HFFc6 (cell line): ENCODE data around the gene GTF3C6. TPM values are rescaled to one million over a fixed set of nuclear protein-coding genes. Genes with fewer than 3 reads are reported as not detected.
A peak's percentile ranks its signal among the peaks of the same experiment; 100 is the strongest.

Source experiments
- DNase-seq: peaks from one replicate; pipeline ENCODE4 v3.0.0-alpha.2; 2018
- H3K27ac Mint-ChIP-seq: 2 replicates; pipeline ENCODE4 v1.8.0; 2020; ENCODE audit warnings: mild to moderate bottlenecking, mixed read lengths
- H3K27me3 Mint-ChIP-seq: 2 replicates; pipeline ENCODE4 v1.8.0; 2021; ENCODE audit warnings: mild to moderate bottlenecking, moderate library complexity, mixed read lengths; ENCODE audit not compliant: insufficient read depth
- H3K36me3 Mint-ChIP-seq: 2 replicates; pipeline ENCODE4 v1.8.0; 2021; ENCODE audit warnings: low read depth, mixed read lengths
- H3K4me1 Mint-ChIP-seq: 2 replicates; pipeline ENCODE4 v1.8.0; 2020; ENCODE audit warnings: low read depth, mixed read lengths
- H3K4me3 Mint-ChIP-seq: 2 replicates; pipeline ENCODE4 v1.8.0; 2020; ENCODE audit warnings: mild to moderate bottlenecking, moderate library complexity, mixed read lengths
- H3K9me3 Mint-ChIP-seq: 2 replicates; pipeline ENCODE4 v1.8.0; 2020; ENCODE audit warnings: mild to moderate bottlenecking, mixed read lengths
- total RNA-seq, 6 experiments: library from RNA; stranded (reverse); fragmentation: NEBNext Ultra II Directional; extraction: Animal tissue kit (Norgen Biotek cat#: 25700); gene quantifications; 2 replicates in 1 of 6; 3 replicates in 5 of 6; pipeline ENCODE4 v1.2.3, GENCODE V29; 2021
- TF ChIP-seq, protein P1 (sequence below): fragments of 200-600 bp; sonication (generic); IDR thresholded peaks from 2 replicates; pipeline ENCODE4 v1.5.0; 2021; ENCODE audit warnings: antibody characterized with exemption, mild to moderate bottlenecking

Gene GTF3C6
- total RNA-seq, 6 experiments from 2014 or later = 119 to 134 (median 127) TPM

DNA sequence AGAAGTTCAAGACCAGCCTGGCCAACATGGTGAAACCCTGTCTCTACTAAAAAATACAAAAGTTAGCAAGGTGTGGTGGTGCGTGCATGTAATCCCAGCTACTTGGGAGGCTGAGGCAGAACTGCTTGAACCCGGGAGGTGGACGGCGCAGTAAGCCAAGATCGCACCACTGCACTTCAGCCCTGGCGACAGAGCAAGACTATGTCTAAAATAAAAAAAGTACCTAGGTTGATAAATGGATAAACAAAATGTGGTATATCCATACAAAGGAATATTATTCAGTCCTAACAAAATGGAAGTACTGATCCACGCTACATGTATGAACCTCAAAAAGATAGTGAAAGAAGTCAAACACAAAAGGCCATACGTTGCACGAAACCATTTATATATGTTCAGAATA, 22.1 kb downstream of the GTF3C6 start:
- H3K4me3 Mint-ChIP-seq = peak overlapping the region; percentile 98
- no peak for DNase-seq
- H3K36me3 Mint-ChIP-seq = peaks cover 29% of the 10 kb centered on the region
- no peaks in the 10 kb centered on the region for H3K9me3 Mint-ChIP-seq
- peak overlapping the region; percentile 100 for H3K27ac Mint-ChIP-seq
- peaks cover 3% of the 10 kb centered on the region; the same call in 1 of the 2 replicates for H3K27me3 Mint-ChIP-seq
- TF ChIP-seq, protein P1, sequence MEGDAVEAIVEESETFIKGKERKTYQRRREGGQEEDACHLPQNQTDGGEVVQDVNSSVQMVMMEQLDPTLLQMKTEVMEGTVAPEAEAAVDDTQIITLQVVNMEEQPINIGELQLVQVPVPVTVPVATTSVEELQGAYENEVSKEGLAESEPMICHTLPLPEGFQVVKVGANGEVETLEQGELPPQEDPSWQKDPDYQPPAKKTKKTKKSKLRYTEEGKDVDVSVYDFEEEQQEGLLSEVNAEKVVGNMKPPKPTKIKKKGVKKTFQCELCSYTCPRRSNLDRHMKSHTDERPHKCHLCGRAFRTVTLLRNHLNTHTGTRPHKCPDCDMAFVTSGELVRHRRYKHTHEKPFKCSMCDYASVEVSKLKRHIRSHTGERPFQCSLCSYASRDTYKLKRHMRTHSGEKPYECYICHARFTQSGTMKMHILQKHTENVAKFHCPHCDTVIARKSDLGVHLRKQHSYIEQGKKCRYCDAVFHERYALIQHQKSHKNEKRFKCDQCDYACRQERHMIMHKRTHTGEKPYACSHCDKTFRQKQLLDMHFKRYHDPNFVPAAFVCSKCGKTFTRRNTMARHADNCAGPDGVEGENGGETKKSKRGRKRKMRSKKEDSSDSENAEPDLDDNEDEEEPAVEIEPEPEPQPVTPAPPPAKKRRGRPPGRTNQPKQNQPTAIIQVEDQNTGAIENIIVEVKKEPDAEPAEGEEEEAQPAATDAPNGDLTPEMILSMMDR = no peak
- peaks cover 36% of the 10 kb centered on the region for H3K4me1 Mint-ChIP-seq

DNA sequence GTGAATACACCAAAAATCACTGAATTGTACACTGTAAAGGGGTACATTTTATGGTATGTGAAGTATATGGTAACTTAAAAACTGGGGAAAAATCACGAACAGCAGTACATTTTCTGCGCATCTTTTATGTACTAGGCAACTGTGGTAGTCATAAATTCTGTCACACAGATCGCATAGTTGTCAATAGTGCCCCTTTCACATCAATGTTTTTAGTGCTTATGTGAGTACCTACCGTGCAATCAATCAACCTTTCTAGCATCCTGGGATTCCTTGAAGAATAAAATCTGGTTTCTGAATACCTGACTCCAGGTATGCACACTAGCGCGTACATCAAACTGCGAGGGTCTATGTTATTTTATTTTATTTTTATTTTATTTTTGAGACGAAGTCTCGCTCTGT, 22.7 kb downstream of the GTF3C6 start:
- H3K27ac Mint-ChIP-seq = peak overlapping the region; percentile 100
- TF ChIP-seq, protein P1 = no peak
- H3K9me3 Mint-ChIP-seq = no peaks in the 10 kb centered on the region
- peak overlapping the region; percentile 98 for H3K4me3 Mint-ChIP-seq
- peaks cover 34% of the 10 kb centered on the region for H3K36me3 Mint-ChIP-seq
- DNase-seq = no peak
- H3K4me1 Mint-ChIP-seq = peaks cover 36% of the 10 kb centered on the region
- peaks cover 3% of the 10 kb centered on the region; the same call in 1 of the 2 replicates for H3K27me3 Mint-ChIP-seq

DNA sequence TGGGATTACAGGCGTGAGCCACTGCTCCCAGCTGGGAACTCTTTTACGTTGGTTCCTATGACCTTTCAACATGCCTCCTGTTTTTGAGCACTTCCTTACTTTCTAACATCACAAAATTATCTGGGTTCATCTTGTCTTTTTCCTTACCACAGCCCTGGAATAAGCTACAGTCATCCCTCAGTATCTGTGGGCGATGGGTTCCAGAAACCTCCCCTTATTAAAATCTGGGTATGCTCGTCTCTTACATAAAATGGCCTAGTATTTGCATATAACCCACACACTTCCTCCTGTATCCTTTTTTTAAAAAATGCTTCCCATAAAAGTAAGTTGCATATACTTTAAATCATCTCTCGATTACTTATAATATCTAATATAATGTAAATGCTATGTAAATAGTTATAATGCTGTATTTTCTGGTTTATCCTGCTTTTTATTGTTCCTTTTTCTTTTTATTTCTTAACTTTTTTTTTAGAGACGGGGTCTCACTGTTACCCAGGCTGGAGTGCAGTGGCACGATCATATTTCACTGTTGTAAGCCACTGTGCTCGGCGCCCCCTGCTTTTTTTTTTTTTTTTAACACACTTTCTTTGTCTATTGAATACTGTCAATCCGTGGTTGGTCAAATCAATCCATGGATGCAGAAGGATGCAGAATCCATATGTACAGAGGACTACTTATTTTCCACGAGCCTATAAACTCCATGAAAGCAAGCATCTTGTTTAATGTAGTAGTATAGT, 32.5 kb downstream of the GTF3C6 start:
- Mint-ChIP-seq H3K27ac (peak overlapping the region; percentile 45; the same call in 1 of the 2 replicates), H3K27me3 (no peaks in the 10 kb centered on the region; the same call in 1 of the 2 replicates), H3K4me1 (no peaks in the 10 kb centered on the region), H3K36me3 (peaks cover 22% of the 10 kb centered on the region), H3K9me3 (no peaks in the 10 kb centered on the region), H3K4me3 (no peak overlapping the region)
- TF ChIP-seq, protein P1 = peak; percentile 46; the same call in 1 of the 2 replicates
- DNase-seq = no peak

DNA sequence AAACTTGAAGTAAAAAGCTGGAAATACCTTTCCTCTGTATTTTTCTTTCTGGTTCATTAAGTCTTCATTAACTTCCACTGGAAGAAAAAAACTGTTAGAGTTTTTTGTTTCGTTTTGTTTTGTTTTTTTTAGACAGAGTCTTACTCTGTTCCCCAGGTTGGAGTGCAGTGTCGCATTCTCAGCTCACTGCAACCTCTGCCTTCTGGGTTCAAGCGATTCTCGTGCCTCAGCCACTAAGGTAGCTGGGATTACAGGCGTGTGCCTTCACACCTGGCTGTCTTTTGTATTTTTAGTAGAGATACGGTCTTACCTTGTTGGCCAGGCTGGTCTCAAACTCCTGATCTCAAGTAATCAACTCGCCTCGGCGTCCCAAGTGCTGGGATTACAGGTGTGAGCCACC, 38.2 kb downstream of the GTF3C6 start:
- Mint-ChIP-seq H3K27ac (no peak overlapping the region), H3K4me1 (no peaks in the 10 kb centered on the region), H3K27me3 (no peaks in the 10 kb centered on the region; the same call in 1 of the 2 replicates), H3K36me3 (peaks cover 17% of the 10 kb centered on the region), H3K9me3 (no peaks in the 10 kb centered on the region), H3K4me3 (no peak overlapping the region)
- TF ChIP-seq, protein P1 = no peak
- DNase-seq = no peak

DNA sequence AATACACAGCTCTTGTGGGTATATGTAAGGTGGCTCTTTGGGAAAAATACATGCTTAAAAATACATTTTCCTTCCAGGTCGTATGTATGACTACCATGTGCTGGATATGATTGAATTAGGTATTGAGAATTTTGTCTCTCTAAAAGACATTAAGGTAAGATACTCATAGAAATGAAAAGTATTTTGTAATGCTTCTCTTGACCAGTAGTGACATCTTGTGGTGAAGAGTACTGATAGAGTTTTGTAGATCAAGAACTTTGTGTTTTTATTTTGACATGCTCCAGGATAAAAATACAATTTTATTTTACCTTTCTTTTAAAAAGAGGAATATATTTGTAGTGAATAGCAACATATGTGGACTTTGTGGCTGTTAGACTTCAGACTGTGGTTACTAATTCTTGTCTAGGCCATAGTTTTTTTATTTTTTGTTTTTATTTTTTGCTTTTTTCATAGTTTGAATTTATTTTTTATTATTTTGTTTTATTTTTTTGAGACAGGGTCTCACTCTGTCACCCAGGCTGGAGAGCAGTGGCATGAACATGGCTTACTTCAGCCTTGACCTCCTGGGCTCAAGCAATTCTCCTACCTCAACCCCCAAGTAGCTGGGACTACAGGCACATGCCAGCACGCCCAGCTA, 41.2 kb downstream of the GTF3C6 start:
- TF ChIP-seq, protein P1 = peak; percentile 78
- H3K4me3 Mint-ChIP-seq = no peak overlapping the region
- peaks cover 19% of the 10 kb centered on the region for H3K36me3 Mint-ChIP-seq
- peaks cover 1% of the 10 kb centered on the region; the same call in 1 of the 2 replicates for H3K4me1 Mint-ChIP-seq
- H3K9me3 Mint-ChIP-seq = no peaks in the 10 kb centered on the region
- no peaks in the 10 kb centered on the region; the same call in 1 of the 2 replicates for H3K27me3 Mint-ChIP-seq
- H3K27ac Mint-ChIP-seq = no peak overlapping the region
- DNase-seq = peak; percentile 22
